Measurements from ENCODE around the gene HOOK2.

DNA sequence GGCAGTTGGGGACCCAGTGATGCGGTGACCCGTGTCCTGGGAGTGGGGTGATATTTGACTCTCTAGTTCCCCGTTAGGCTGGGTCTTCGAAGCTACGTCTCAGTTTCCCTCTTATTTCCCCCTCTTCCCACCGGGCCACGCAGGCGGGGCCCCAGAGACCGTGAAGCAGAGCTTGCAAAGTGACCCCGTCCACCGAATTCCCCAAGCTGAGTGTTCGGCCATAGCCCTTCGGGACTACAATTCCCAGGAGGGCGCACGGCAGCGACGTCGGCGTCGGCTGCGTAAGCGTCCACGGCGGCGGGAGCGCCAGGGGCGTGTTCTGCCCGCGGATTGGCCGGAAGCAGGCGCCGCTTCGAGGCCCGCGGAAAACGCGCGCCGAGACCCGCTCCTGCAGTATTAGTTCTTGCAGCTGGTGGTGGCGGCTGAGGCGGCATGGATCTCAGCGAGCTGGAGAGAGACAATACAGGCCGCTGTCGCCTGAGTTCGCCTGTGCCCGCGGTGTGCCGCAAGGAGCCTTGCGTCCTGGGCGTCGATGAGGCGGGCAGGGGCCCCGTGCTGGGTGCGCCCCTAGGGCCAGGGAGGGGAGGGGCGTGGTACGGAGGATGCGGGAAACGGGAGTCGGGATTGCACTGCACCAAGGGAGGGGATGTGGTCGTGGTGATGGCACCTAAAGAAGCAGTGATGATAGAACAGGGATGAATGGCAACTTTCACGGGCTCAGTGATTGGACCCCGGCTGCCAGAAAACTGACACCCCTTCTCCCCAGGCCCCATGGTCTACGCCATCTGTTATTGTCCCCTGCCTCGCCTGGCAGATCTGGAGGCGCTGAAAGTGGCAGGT, 31.1 kb upstream of the HOOK2 start, which contains the start of gene RNASEH2A:
- TF ChIP-seq FOSL1 (tag; conservative IDR thresholded peaks at IDR 0.05) (no peak), PCBP1 (IDR thresholded peaks at IDR 0.05; ENCODE audit: low read depth, low read length, poor library complexity, severe bottlenecking) (no peak), NRF1 (conservative IDR thresholded peaks at IDR 0.05 in 1 of 2, IDR thresholded peaks at IDR 0.05 in 1 of 2) (peak; percentile 84 to 87), RBM25 (IDR thresholded peaks at IDR 0.05; ENCODE audit: low read depth, low read length, severe bottlenecking) (no peak), CTCF (IDR thresholded peaks at IDR 0.05 in 2 of 3, conservative IDR thresholded peaks at IDR 0.05 in 1 of 3; ENCODE audit: insufficient read depth in 2 of 3, low read depth in 1 of 3, low read length in 3 of 3) (0 out of 6 replicates have a peak, but pooled peaks of 1 of the 3 experiments have one; percentile 15), ZC3H4 (CRISPR knock-in tag; IDR thresholded peaks at IDR 0.05; ENCODE audit: borderline replicate concordance) (no peak), MLX (CRISPR knock-in tag; conservative IDR thresholded peaks at IDR 0.05) (no peak)
